GM21360 (cell line): ENCODE data around the gene ADGRG4.
"Not testable (repeated sequence)": the region's sequence is repeated elsewhere in the genome, so short reads cannot be mapped to it uniquely, and the experiment has no call there.

Experiments
- ATAC-seq: cut with Tn5 transposase; IDR thresholded peaks from one replicate; pipeline ENCODE4 v1.9.1; 2021; ENCODE audit warnings: mild to moderate bottlenecking, moderate library complexity; ENCODE audit not compliant: unreplicated experiment

ADGRG4 gene

GRCh38 chrX:136380010-136380769 is 79.4 kb downstream of the ADGRG4 start:
- no peak for ATAC-seq

- ATAC-seq, result no peak
Observed at GRCh38 chrX:136386173-136386572, 85.4 kb downstream of the ADGRG4 start.

DNA sequence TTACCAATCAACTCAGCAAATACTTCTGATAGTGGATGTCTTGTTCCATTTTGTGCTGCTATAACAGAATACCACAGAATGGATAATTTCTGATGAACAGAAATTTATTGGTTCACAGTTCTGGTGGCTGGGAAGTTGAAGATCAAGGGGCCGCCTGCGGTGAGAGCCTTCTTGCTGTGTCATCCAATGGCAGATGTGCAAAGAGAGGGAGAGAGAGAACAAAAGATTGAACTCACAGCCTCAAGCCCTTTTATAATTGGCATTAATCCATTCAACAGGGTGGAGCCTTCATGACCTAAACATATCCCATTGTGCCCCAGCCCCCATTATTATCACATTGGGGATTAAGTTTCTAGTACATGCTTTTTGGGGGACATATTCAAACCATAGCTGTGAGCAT is 86.1 kb downstream of the ADGRG4 start:
- ATAC-seq, result no peak

DNA sequence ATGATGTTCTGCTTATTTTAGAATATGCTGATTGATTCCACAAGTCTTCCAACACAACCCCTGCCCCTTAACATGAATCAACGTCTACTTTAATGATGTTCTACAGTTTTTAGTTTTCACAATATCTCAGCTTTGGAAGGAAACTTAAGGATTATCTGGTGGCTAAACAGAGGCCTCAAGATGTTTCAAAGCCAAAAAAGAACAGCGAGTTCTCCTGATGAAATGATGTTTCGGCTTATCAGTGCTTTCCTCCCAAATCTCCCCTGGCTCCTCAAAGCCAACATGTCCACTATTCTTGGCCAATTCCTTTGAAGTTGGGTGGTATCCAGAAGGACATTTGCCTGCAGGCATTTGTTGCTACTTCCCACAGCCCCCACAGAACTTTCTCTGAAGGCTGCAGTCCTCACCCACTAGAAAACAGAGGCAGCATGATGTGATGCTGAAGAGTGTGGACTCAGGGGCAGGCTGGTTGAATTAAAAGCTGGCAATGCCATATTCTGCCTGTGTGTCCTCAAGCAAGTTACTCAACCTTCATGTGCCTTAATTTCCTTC is 87.3 kb downstream of the ADGRG4 start:
- ATAC-seq, result no peak

DNA sequence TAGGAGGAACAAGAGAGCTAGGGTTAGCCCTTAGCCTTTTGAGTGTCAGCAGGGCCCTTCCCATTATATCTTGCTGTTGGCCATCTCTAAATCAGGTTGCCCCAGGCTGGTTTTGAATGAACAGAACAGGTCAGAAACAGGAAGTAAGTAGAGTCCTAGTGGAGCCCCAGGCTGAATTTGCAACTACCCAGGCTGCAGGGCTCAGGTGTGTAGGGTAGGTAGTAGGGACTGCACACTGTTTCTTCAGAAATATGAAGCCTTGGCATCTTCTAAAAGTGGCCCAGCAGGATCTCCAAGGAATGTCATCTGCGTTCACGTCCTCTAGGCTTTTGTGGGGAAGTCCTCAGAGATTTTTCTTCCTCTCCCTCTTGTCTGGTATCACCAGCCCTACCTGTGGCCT is 90.2 kb downstream of the ADGRG4 start:
- ATAC-seq, result no peak

DNA sequence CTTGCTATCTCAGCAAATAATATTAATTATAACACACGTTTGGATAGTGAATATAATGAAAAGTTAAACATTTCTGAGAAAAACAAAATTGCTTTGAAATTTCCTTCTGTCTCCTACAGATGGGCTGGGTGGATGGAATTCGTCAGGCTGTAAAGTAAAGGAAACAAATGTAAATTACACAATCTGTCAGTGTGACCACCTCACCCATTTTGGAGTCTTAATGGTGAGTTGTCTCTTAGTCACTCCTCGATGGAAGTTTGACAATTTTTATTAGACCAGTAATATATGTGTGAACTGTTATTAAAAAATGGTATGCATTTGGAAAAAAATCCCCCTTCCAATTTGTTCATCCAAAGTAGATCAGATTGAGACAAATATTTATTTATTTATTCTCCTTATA is 94.5 kb downstream of the ADGRG4 start:
- no peak for ATAC-seq

DNA sequence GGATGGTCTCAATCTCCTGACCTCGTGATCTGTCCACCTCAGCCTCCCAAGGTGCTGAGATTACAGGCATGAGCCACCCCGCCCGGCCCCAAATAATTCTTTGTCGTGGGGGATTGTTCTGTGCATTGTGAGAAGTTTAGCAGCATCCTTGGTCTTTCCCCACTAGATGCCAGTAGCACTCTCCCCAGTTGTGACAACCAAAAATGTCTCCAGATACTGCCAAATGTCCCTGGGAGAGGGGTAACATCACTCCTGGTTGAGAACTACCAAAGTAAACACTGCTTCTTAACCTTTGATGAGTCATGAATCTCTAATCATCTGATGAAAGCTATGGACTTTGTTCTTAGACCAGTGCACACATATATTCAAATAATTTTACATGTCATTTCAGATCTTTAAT is 96.2 kb downstream of the ADGRG4 start:
- no peak for ATAC-seq

DNA sequence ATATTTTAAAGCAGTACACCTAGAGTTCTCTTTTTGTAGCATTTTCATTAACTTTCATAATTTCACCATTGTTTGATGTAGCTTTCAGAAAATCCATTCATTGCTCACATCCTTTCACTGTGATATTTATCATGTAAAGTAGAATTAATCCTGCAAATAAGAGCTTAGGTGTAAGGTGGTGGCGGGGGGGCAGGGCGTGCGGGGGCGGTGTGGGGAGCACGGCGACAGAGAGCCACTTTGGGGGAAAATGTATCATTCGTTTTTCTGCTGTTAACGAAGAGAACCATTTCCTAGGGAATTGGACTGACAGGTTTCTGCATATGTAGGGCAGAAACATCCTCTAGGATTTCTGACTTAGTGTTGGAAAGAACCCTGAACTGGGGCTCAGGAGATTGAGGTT is 104.4 kb downstream of the ADGRG4 start:
- no peak for ATAC-seq

- ATAC-seq, result peak; percentile 75
Observed at GRCh38 chrX:136417806-136418205, 117.0 kb downstream of the ADGRG4 start.

DNA sequence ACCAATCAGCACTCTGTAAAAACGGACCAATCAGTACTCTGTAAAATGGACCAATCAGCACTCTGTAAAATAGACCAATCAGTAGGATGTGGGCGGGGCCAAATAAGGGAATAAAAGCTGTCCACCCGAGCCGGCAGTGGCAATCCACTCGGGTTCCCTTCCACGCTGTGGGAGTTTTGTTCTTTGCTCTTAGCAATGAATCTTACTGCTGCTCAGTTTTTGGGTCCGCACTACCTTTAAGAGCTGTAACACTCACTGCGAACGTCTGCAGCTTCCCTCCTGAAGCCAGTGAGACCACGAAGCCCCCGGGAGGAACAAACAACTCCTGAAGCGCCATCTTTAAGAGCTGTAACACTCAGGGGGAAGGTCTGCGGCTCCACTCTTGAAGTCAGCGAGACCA is 120.6 kb downstream of the ADGRG4 start:
- no peak for ATAC-seq

DNA sequence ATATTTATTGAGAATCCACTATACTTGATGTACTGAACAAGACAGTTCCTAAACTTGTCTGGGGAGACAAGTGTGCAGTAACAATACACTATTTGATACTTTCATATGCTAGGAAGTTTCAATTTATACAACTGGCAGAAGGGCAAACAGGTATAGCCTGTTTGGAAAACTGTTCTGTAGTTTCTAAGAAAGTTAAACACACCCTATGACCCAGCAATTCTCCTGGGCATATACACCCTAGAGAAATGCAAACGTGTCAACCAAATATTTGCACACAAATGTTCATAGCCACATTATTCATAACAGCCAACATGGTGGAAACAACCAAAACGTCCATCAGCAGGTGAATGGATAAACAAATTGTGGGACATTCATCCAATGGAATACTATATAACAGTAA is 123.0 kb downstream of the ADGRG4 start:
- ATAC-seq, result no peak

GRCh38 chrX:136425996-136426395 is 125.2 kb downstream of the ADGRG4 start:
- no peak for ATAC-seq

- ATAC-seq, result no peak
Observed at GRCh38 chrX:136431625-136432024, 130.9 kb downstream of the ADGRG4 start.

- no peak for ATAC-seq
Observed at GRCh38 chrX:136437774-136438173, 137.0 kb downstream of the ADGRG4 start.

- ATAC-seq, result no peak
Observed at GRCh38 chrX:136438192-136438591, 137.4 kb downstream of the ADGRG4 start.

- not testable (repeated sequence) for ATAC-seq
Observed at GRCh38 chrX:136445674-136446073, 144.9 kb downstream of the ADGRG4 start.

- no peak for ATAC-seq
Observed at GRCh38 chrX:136446208-136446607, 145.4 kb downstream of the ADGRG4 start.

- no peak for ATAC-seq
Observed at GRCh38 chrX:136447308-136447707, 146.5 kb downstream of the ADGRG4 start.

- no peak for ATAC-seq
Observed at GRCh38 chrX:136447968-136448367, 147.2 kb downstream of the ADGRG4 start.

DNA sequence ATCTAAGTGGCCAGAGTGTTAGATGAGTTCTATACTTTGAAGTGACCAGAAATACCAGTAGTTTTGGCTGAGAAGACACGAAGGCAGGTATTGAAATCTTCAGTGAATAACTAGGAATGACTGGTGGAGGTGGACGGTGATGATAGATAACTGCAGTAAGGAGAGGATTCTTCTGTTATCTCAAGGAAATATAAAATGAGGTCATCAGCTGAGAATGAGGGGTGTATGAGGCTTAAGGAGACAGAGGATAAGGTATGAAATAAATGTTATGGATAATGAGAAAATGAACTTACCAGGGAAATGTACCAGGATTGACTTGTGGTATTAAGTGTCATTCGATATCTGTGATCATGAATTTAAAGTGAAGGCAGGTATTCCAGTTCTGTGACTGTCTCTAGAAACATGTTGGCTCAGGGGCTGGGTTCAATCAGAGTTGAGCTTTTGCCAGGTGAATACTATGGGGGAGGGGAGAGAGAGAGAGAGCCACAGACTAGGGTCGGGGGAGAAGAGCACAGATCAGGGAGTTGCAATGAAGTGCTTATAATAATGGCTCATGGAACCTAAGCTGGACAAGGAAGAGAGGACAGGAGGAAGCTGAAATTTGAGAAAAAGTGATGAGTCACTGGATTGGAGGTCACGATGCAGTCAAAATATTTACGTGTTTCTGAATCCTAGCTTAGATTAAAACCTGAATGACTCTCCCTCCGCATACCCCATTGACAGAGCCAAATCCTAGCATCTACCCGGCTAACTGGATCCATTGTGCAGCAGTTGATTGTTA is 149.5 kb downstream of the ADGRG4 start:
- no peak for ATAC-seq

DNA sequence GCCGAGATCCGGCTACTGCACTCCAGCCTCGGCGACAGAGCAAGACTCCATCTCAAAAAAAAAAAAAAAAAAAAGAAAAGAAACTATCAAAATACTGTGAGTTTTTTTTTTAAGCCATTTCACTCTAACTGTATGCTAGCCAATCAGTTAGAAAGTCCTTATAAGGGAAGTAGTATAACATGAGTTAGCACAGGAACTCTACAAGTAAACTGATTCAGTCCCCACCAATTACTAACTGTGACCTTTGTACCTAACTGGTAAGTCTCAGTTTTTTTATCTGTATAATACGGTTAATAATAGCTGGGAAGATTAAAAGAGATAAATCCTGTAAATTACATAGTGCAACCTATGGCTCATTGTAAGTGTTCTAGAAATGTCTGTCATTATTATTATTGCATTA is 151.9 kb downstream of the ADGRG4 start:
- ATAC-seq, result no peak

GRCh38 chrX:136453114-136453513 is 152.4 kb downstream of the ADGRG4 start:
- ATAC-seq, result no peak
